Spleen (tissue), 11 donors: ENCODE measurements around the gene CASP12. TPM values are rescaled to one million over a fixed set of nuclear protein-coding genes. Genes with fewer than 3 reads are reported as not detected.
A peak's percentile ranks its signal among the peaks of the same experiment; 100 is the strongest.
"Not testable (repeated sequence)": the region's sequence is repeated elsewhere in the genome, so short reads cannot be mapped to it uniquely, and the experiment has no call there.

Experiments
- DNase-seq: peaks from one replicate; pipeline ENCODE4 v3.0.0-alpha.2; 2020
- H3K27ac ChIP-seq, 8 donors: fragments of 200-600 bp; sonication (generic) in 7 of 8; 1 replicate in 4 of 8; 2 replicates in 4 of 8; pipeline versions ENCODE4 v1.5.0 to v1.8.0; 2016 to 2021; ENCODE audit warnings: inconsistent platforms in 4 of 8, mild to moderate bottlenecking in 4 of 8, moderate library complexity in 1 of 8
- H3K27me3 ChIP-seq, 7 donors: fragments of 200-600 bp; sonication (generic) in 6 of 7; replicated peaks in 1 of 7; 1 replicate in 4 of 7; 2 replicates in 3 of 7; pipeline versions ENCODE4 v1.5.0 to v1.8.0; 2016 to 2021; ENCODE audit warnings: inconsistent platforms in 3 of 7, mild to moderate bottlenecking in 1 of 7
- H3K36me3 ChIP-seq, 6 donors: fragments of 200-600 bp; sonication (generic) in 5 of 6; 1 replicate in 4 of 6; 2 replicates in 2 of 6; pipeline versions ENCODE4 v1.5.0 to v1.8.0; 2016 to 2021; ENCODE audit warnings: inconsistent platforms in 2 of 6
- H3K4me1 ChIP-seq, 6 donors: fragments of 200-600 bp; sonication (generic) in 5 of 6; 1 replicate in 3 of 6; 2 replicates in 3 of 6; pipeline versions ENCODE4 v1.5.0 to v1.8.0; 2016 to 2021; ENCODE audit warnings: inconsistent platforms in 3 of 6
- H3K4me3 ChIP-seq, 8 donors: fragments of 200-600 bp; sonication (generic) in 7 of 8; 1 replicate in 4 of 8; 2 replicates in 4 of 8; pipeline versions ENCODE4 v1.5.0 to v1.8.0; 2016 to 2021; ENCODE audit warnings: inconsistent platforms in 4 of 8, mild to moderate bottlenecking in 4 of 8, moderate library complexity in 2 of 8
- H3K9me3 ChIP-seq, 8 donors: fragments of 200-600 bp; sonication (generic) in 7 of 8; 1 replicate in 4 of 8; 2 replicates in 4 of 8; pipeline versions ENCODE4 v1.5.0 to v1.8.0; 2016 to 2021; ENCODE audit warnings: inconsistent platforms in 4 of 8
- POLR2A ChIP-seq, 3 donors: fragments of 450-650 bp; IDR thresholded peaks; one replicate each; pipeline ENCODE4 v1.5.1; 2017; ENCODE audit warnings: antibody characterized with exemption in 3 of 3, mild to moderate bottlenecking in 1 of 3
- POLR2AphosphoS5 ChIP-seq, 3 donors: sonication (generic); formaldehyde crosslinking; IDR thresholded peaks; one replicate each; pipeline ENCODE4 v1.5.1; 2017; ENCODE audit warnings: antibody characterized with exemption in 3 of 3
- WGBS, 5 donors: extraction: QIAGEN DNeasy Blood & Tissue Kit in 3 of 5; methylation state at CpG; one replicate each; pipeline versions ENCODE4 v1.1.5 to v1.1.7; 2013 to 2018; 5-methylcytosine and 5-hydroxymethylcytosine counted together
- intact Hi-C: fragments of 100-400 bp; cut with DNase I; formaldehyde crosslinking; loops from one replicate; pipeline ENCODE4 v1.15.0; 2023; ENCODE audit warnings: low total_unique reads
- polyA plus RNA-seq, 3 donors: library from polyadenylated mRNA; stranded (reverse); fragments of 200-250 nt; gene quantifications; one replicate each; pipeline ENCODE4 v1.2.1, GENCODE V29; 2013
- total RNA-seq, 7 donors: library from RNA; depleted of rRNA in 3 of 7; stranded (reverse); fragments of >200 nt in 3 of 7; fragmentation: NEBNext Ultra II Directional in 4 of 7; extraction: Animal tissue kit (Norgen Biotek cat#: 25700) in 4 of 7; gene quantifications; one replicate each; pipeline versions ENCODE4 v1.1.0 to v1.2.1, GENCODE V29; 2016 to 2021
- TF ChIP-seq, protein P1 (sequence below), 11 experiments: fragments of 200-600 bp in 7 of 11; fragments of 450-650 bp in 4 of 11; sonication (generic) in 4 of 11; IDR thresholded peaks in 8 of 11; conservative IDR thresholded peaks in 3 of 11; 1 replicate in 7 of 11; 2 replicates in 4 of 11; pipeline versions ENCODE4 v1.4.0 to v1.8.0; 2016 to 2021; ENCODE audit warnings: antibody characterized with exemption in 11 of 11, inconsistent platforms in 4 of 11, mild to moderate bottlenecking in 1 of 11
- donor health status: healthy with polysubstance abuse.
- donor health status: DM: no; HTN: no; CAD: no; lungs with moderate emphysema.
- donor health status: DM: no; HTN: no; CAD: no.
- donor health status: Bipolar disorder and iron deficiency.
- donor health status: healthy.
- donor health status: DM: no; HTN: no; CAD: no.
- donor health status: DM: yes; HTN: yes; CAD: no.

Gene CASP12
- total and polyA plus RNA-seq, 10 donors = 0.14 to 0.54 (median 0.39) TPM; not detected in 4

GRCh38 chr11:104934594-104934993 is 36.3 kb upstream of the CASP12 start:
- Histone ChIP-seq H3K36me3 (no peaks in the 10 kb centered on the region), H3K4me1 (peaks cover 0 to 29% (median 18%) of the 10 kb centered on the region in 6 donors), H3K27ac (peak overlapping the region in 5 of 8 donors; percentile 36 to 79 (median 65)), H3K27me3 (no peaks in the 10 kb centered on the region), H3K4me3 (peak overlapping the region in 1 of 8 donors; percentile 36), H3K9me3 (peaks cover 0 to 21% (median 5%) of the 10 kb centered on the region in 8 donors)
- intact Hi-C loops = no loop called here
- 4 to 19% (median 9%) methylated on average over 1 of the region's 1 CpG for WGBS, 5 donors
- DNase-seq = no peak
- TF ChIP-seq, protein P1, sequence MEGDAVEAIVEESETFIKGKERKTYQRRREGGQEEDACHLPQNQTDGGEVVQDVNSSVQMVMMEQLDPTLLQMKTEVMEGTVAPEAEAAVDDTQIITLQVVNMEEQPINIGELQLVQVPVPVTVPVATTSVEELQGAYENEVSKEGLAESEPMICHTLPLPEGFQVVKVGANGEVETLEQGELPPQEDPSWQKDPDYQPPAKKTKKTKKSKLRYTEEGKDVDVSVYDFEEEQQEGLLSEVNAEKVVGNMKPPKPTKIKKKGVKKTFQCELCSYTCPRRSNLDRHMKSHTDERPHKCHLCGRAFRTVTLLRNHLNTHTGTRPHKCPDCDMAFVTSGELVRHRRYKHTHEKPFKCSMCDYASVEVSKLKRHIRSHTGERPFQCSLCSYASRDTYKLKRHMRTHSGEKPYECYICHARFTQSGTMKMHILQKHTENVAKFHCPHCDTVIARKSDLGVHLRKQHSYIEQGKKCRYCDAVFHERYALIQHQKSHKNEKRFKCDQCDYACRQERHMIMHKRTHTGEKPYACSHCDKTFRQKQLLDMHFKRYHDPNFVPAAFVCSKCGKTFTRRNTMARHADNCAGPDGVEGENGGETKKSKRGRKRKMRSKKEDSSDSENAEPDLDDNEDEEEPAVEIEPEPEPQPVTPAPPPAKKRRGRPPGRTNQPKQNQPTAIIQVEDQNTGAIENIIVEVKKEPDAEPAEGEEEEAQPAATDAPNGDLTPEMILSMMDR (IDR thresholded peaks at IDR 0.05 in 8 of 11, conservative IDR thresholded peaks at IDR 0.05 in 3 of 11) = no peak
- TF ChIP-seq POLR2AphosphoS5 (IDR thresholded peaks at IDR 0.05) (no peak), POLR2A (IDR thresholded peaks at IDR 0.05) (no peak)

DNA sequence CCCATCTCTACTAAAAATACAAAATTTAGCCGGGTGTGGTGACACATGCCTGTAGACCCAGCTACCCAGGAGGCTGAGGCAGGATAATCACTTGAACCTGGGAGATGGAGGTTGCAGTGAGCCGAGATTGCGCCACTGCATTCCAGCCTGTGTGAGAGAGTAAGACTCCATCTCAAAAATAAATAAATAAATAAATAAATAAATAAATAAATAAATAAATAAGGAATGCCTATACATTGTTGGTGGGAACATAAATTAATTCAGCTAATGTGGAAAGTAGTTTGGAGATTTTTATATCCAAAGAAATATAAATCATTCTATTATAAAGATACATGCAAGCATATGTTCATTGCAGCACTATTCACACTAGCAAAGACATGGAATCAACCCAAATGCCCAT is 35.8 kb upstream of the CASP12 start:
- WGBS, 5 donors = 89 to 94% (median 93%) methylated on average over 3 of the region's 3 CpGs

DNA sequence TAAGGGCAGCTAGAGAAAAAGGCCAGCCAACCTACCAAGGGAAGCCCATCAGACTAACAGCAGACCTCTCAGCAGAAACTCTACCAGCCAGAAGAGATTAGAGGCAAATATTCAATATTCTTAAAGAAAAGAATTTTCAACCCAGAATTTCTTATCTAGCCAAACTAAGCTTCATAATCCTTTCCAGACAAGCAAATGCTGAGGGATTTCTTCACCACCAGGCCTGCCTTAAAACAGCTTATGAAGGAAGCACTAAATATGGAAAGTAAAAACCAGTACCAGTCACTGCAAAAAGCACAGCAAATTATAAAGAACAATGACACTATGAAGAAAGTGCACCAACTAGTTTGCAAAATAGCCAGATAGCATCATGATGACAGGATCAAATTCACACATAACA is 30.6 kb upstream of the CASP12 start:
- no peaks in the 10 kb centered on the region for H3K27me3 ChIP-seq
- H3K27ac ChIP-seq = no peak overlapping the region
- peaks cover 0 to 35% (median 13%) of the 10 kb centered on the region in 8 donors for H3K9me3 ChIP-seq
- TF ChIP-seq POLR2A (IDR thresholded peaks at IDR 0.05) (no peak), POLR2AphosphoS5 (IDR thresholded peaks at IDR 0.05) (no peak)
- TF ChIP-seq, protein P1 (IDR thresholded peaks at IDR 0.05 in 8 of 11, conservative IDR thresholded peaks at IDR 0.05 in 3 of 11) = no peak
- intact Hi-C loops = no loop called here
- H3K36me3 ChIP-seq = no peaks in the 10 kb centered on the region
- DNase-seq = no peak
- no peak overlapping the region for H3K4me3 ChIP-seq
- peaks cover 0 to 8% (median 2%) of the 10 kb centered on the region in 6 donors for H3K4me1 ChIP-seq

More for the DNA sequence above, 35.8 kb upstream of the CASP12 start:
- H3K27ac ChIP-seq = peak overlapping the region in 5 of 8 donors; percentile 36 to 79 (median 65)
- H3K27me3 ChIP-seq, H3K36me3 ChIP-seq, intact Hi-C loops, DNase-seq: not testable (repeated sequence)
- peaks cover 0 to 26% (median 8%) of the 10 kb centered on the region in 8 donors for H3K9me3 ChIP-seq
- peak overlapping the region in 1 of 8 donors; percentile 36 for H3K4me3 ChIP-seq
- H3K4me1 ChIP-seq = peaks cover 0 to 29% (median 18%) of the 10 kb centered on the region in 6 donors

DNA sequence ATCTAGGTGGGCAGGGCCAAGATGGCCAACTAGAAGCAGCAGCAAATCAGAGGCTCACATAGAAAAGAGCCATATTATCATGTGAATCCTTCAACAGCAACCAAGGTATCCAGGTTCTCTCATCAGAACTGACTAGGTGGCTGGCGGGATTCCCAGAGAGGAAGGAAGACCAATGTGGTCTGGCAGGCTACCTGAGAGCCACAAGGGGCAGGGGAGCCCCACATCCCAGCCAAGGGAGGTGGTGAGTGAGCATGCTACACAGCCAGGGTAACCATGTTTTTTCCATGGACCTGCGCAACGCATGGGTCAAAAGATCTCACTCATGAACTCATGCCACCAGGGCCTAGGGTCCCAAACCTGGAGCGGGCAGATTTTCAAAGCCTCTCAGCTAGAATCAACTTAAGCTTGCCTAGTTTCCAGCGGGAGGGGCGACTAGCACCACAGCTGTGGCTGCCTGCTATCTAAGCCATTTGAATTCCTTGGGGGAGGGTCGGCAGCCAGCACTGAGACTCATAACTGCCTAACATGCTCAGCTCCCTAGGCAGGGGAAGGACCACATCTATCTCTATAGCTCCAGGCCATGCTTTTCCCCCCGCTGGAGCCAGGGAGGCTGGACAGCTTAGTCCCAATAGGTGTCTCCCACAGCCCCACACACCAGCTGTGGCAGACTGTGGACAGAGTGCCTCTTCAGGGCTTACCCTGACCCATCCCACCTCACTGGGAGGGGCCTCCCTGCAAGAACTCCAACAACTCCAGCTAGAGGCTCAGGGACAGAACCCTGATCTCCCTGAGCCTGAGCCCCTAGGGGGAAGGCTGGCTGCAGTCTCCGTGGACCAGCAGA is 28.7 kb upstream of the CASP12 start:
- H3K36me3 ChIP-seq = no peaks in the 10 kb centered on the region
- H3K4me3 ChIP-seq = no peak overlapping the region
- WGBS, 5 donors = 81 to 88% (median 85%) methylated on average over 6 to 9 of the region's 9 CpGs
- DNase-seq = no peak
- intact Hi-C loops = no loop called here
- peaks cover 0 to 30% (median 13%) of the 10 kb centered on the region in 8 donors for H3K9me3 ChIP-seq
- TF ChIP-seq POLR2AphosphoS5 (IDR thresholded peaks at IDR 0.05) = no peak
- TF ChIP-seq, protein P1 (IDR thresholded peaks at IDR 0.05 in 8 of 11, conservative IDR thresholded peaks at IDR 0.05 in 3 of 11) = no peak
- TF ChIP-seq POLR2A (IDR thresholded peaks at IDR 0.05) = no peak
- H3K4me1 ChIP-seq = no peaks in the 10 kb centered on the region
- no peaks in the 10 kb centered on the region for H3K27me3 ChIP-seq
- no peak overlapping the region for H3K27ac ChIP-seq
